Testis (tissue), 3 donors: ENCODE results near the gene CCDC122. TPM values are rescaled to one million over a fixed set of nuclear protein-coding genes. Genes with fewer than 3 reads are reported as not detected.

ENCODE experiments used
- DNase-seq: peaks from one replicate; pipeline ENCODE4 v3.0.0-alpha.2; 2019
- H3K27ac ChIP-seq, 2 donors: fragments of 200-600 bp; sonication (generic); one replicate each; pipeline ENCODE4 v1.5.1; 2019
- H3K27me3 ChIP-seq: fragments of 200-600 bp; sonication (generic); one replicate; pipeline ENCODE4 v1.5.1; 2019
- H3K36me3 ChIP-seq: fragments of 200-600 bp; sonication (generic); one replicate; pipeline ENCODE4 v1.5.1; 2017; ENCODE audit warnings: low read depth; ENCODE audit errors: missing control alignments
- H3K4me1 ChIP-seq: fragments of 200-600 bp; sonication (generic); one replicate; pipeline ENCODE4 v1.5.1; 2019
- H3K4me3 ChIP-seq, 2 donors: fragments of 200-600 bp; sonication (generic); one replicate each; pipeline ENCODE4 v1.5.1; 2017 to 2019
- H3K9me3 ChIP-seq: fragments of 200-600 bp; sonication (generic); one replicate; pipeline ENCODE4 v1.5.1; 2017
- CTCF ChIP-seq, 3 experiments: fragments of 450-650 bp in 2 of 3; fragments of 200-600 bp in 1 of 3; sonication (generic) in 1 of 3; IDR thresholded peaks; one replicate each; pipeline ENCODE4 v1.5.1; 2016 to 2019; ENCODE audit warnings: antibody characterized with exemption in 3 of 3, mild to moderate bottlenecking in 2 of 3, moderate library complexity in 1 of 3
- POLR2A ChIP-seq: fragments of 450-650 bp; IDR thresholded peaks from one replicate; pipeline ENCODE4 v1.6.1; 2017; ENCODE audit warnings: antibody characterized with exemption, mild to moderate bottlenecking, moderate library complexity
- WGBS, 2 donors: methylation state at CpG; one replicate each; pipeline ENCODE4 v1.1.5; 2018; 5-methylcytosine and 5-hydroxymethylcytosine counted together
- intact Hi-C: fragments of 100-400 bp; cut with DNase I; formaldehyde crosslinking; loops from one replicate; pipeline ENCODE4 v1.15.1; 2023; ENCODE audit warnings: low total_unique reads
- polyA plus RNA-seq: library from polyadenylated mRNA; stranded (reverse); fragments of 350-450 nt; fragmentation: Illumina TruSeq; extraction: RNeasy Lipid Tissue Mini Kit (QIAGEN cat#74804); gene quantifications from one replicate; pipeline ENCODE4 v1.2.3, GENCODE V29; 2014; ENCODE audit warnings: low read depth, low replicate concordance; ENCODE audit not compliant: insufficient read depth
- total RNA-seq, 2 donors: library from RNA; depleted of rRNA; stranded (reverse); fragments of >200 nt; gene quantifications; one replicate each; pipeline ENCODE4 v1.2.3, GENCODE V29; 2016

CCDC122 gene
- total and polyA plus RNA-seq, 3 donors from 2014 or later: 1.3 to 31.6 (median 20.6) TPM

GRCh38 chr13:43884222-43884621 is 4.7 kb upstream of the CCDC122 start:
- H3K36me3 ChIP-seq: no peaks in the 10 kb centered on the region
- H3K9me3 ChIP-seq: no peaks in the 10 kb centered on the region
- DNase-seq: no peak
- no peaks in the 10 kb centered on the region for H3K27me3 ChIP-seq
- WGBS, 2 donors: 77 to 94% methylated on average over 1 of the region's 1 CpG
- H3K27ac ChIP-seq: no peak overlapping the region
- no peak for TF ChIP-seq CTCF (IDR thresholded peaks at IDR 0.05)
- TF ChIP-seq POLR2A: no peak
- no peak overlapping the region for H3K4me3 ChIP-seq
- H3K4me1 ChIP-seq: no peaks in the 10 kb centered on the region
- intact Hi-C loops: no loop called here

GRCh38 chr13:43883631-43884030 is 4.1 kb upstream of the CCDC122 start:
- TF ChIP-seq CTCF (IDR thresholded peaks at IDR 0.05): no peak
- DNase-seq: no peak
- H3K36me3 ChIP-seq: no peaks in the 10 kb centered on the region
- peaks cover 2% of the 10 kb centered on the region for H3K4me1 ChIP-seq
- intact Hi-C loops: no loop called here
- H3K4me3 ChIP-seq: no peak overlapping the region
- H3K27me3 ChIP-seq: no peaks in the 10 kb centered on the region
- no peak overlapping the region for H3K27ac ChIP-seq
- WGBS, 2 donors: 86 to 98% methylated on average over 3 of the region's 3 CpGs
- no peaks in the 10 kb centered on the region for H3K9me3 ChIP-seq

- DNase-seq: no peak
- Histone ChIP-seq H3K4me1 (peaks cover 5% of the 10 kb centered on the region), H3K9me3 (no peaks in the 10 kb centered on the region), H3K27me3 (no peaks in the 10 kb centered on the region), H3K27ac (peak overlapping the region in 1 of 2 donors; percentile 97), H3K36me3 (no peaks in the 10 kb centered on the region), H3K4me3 (no peak overlapping the region)
- intact Hi-C loops: no loop called here
- no peak for TF ChIP-seq POLR2A
- no peak for TF ChIP-seq CTCF (IDR thresholded peaks at IDR 0.05)
Measured at GRCh38 chr13:43881580-43881979, 2.0 kb upstream of the CCDC122 start.

- TF ChIP-seq CTCF (IDR thresholded peaks at IDR 0.05) (no peak), POLR2A (no peak)
- Histone ChIP-seq H3K36me3 (no peaks in the 10 kb centered on the region), H3K9me3 (no peaks in the 10 kb centered on the region), H3K4me1 (peaks cover 5% of the 10 kb centered on the region), H3K27ac (peak overlapping the region in 1 of 2 donors; percentile 97), H3K4me3 (peak overlapping the region in 1 of 2 donors; percentile 84), H3K27me3 (no peaks in the 10 kb centered on the region)
- intact Hi-C loops: no loop called here
- DNase-seq: peak; percentile 54
Measured at GRCh38 chr13:43880926-43881325, 1.4 kb upstream of the CCDC122 start.

GRCh38 chr13:43880214-43880855 is 795 bp upstream of the CCDC122 start:
- no peak for TF ChIP-seq CTCF (IDR thresholded peaks at IDR 0.05)
- no peak for TF ChIP-seq POLR2A
- WGBS, 2 donors: 30 to 45% methylated on average over 15 of the region's 15 CpGs
- DNase-seq: peak; percentile 14
- no peaks in the 10 kb centered on the region for H3K9me3 ChIP-seq
- H3K27me3 ChIP-seq: no peaks in the 10 kb centered on the region
- H3K27ac ChIP-seq: peak overlapping the region; percentile 97 to 98
- peaks cover 5% of the 10 kb centered on the region for H3K4me1 ChIP-seq
- peak overlapping the region; percentile 84 to 96 for H3K4me3 ChIP-seq
- intact Hi-C loops: no loop called here
- H3K36me3 ChIP-seq: no peaks in the 10 kb centered on the region
